DND-41 (cell line): Measurements from ENCODE around the gene COMMD6.

Experiments used
- CTCF ChIP-seq: IDR thresholded peaks from 2 replicates; pipeline ENCODE4 v1.5.1; 2012; ENCODE audit warnings: borderline replicate concordance, low read length, moderate library complexity, mild to moderate bottlenecking; ENCODE audit not compliant: poor library complexity, severe bottlenecking; ENCODE audit errors: extremely low read depth
- EZH2 ChIP-seq: IDR thresholded peaks from 3 replicates; pipeline ENCODE4 v1.6.1; 2012; ENCODE audit warnings: borderline replicate concordance, low read depth, mild to moderate bottlenecking, moderate library complexity, low read length, inconsistent platforms; ENCODE audit not compliant: severe bottlenecking

- TF ChIP-seq CTCF (peak; percentile 73), EZH2 (no peak)
Observed at GRCh38 chr13:75482070-75482819, 55.4 kb downstream of the COMMD6 start, which contains the start of gene TBC1D4.
